Osteoblast (primary cell): ENCODE results near the gene ZDHHC5. TPM values are rescaled to one million over a fixed set of nuclear protein-coding genes. Genes with fewer than 3 reads are reported as not detected.
"Not testable (repeated sequence)": the region's sequence is repeated elsewhere in the genome, so short reads cannot be mapped to it uniquely, and the experiment has no call there.

Experiments
- DNase-seq: peaks from one replicate; pipeline ENCODE4 v3.0.0; 2011; ENCODE audit warnings: low spot score, mixed read lengths; ENCODE audit not compliant: insufficient read length; ENCODE audit errors: missing footprints
- H2AFZ ChIP-seq: 2 replicates; pipeline ENCODE4 v1.6.0; 2011; ENCODE audit warnings: mild to moderate bottlenecking, low read length
- H3K27ac ChIP-seq: 2 replicates; pipeline ENCODE4 v1.5.1; 2011; ENCODE audit warnings: mild to moderate bottlenecking, low read depth, low read length, moderate library complexity
- H3K27me3 ChIP-seq: 2 replicates; pipeline ENCODE4 v1.6.0; 2012; ENCODE audit warnings: mild to moderate bottlenecking, control low read depth, inconsistent platforms, low read length, moderate library complexity; ENCODE audit not compliant: insufficient read depth
- H3K36me3 ChIP-seq: 2 replicates; pipeline ENCODE4 v1.5.1; 2011; ENCODE audit warnings: mild to moderate bottlenecking, low read length, control low read depth, moderate library complexity; ENCODE audit not compliant: insufficient read depth
- H3K4me1 ChIP-seq: 2 replicates; pipeline ENCODE4 v1.5.1; 2011; ENCODE audit warnings: mild to moderate bottlenecking, low read length, control low read depth, moderate library complexity; ENCODE audit not compliant: insufficient read depth
- H3K4me2 ChIP-seq: 2 replicates; pipeline ENCODE4 v1.6.0; 2011; ENCODE audit warnings: mild to moderate bottlenecking, low read length; ENCODE audit not compliant: insufficient read depth
- H3K4me3 ChIP-seq: fragments of 200-600 bp; sonication (generic); 3 replicates; pipeline ENCODE4 v1.5.1; 2012; ENCODE audit warnings: mild to moderate bottlenecking, low read length, inconsistent platforms; ENCODE audit not compliant: insufficient read depth
- H3K79me2 ChIP-seq: 2 replicates; pipeline ENCODE4 v1.6.0; 2012; ENCODE audit warnings: mild to moderate bottlenecking, low read length, control low read depth, inconsistent platforms; ENCODE audit not compliant: insufficient read depth
- H3K9me3 ChIP-seq: 2 replicates; pipeline ENCODE4 v1.5.1; 2011; ENCODE audit warnings: low read depth, low read length, control low read depth
- H4K20me1 ChIP-seq: 2 replicates; pipeline ENCODE4 v1.6.0; 2012; ENCODE audit warnings: mild to moderate bottlenecking, low read length, control low read depth; ENCODE audit not compliant: insufficient read depth
- CTCF ChIP-seq: IDR thresholded peaks from 2 replicates; pipeline ENCODE4 v1.5.1; 2011; ENCODE audit warnings: mild to moderate bottlenecking, low read depth, low read length, moderate library complexity; ENCODE audit errors: extremely low read depth
- total RNA-seq: library from RNA; depleted of rRNA; stranded (reverse); fragments of >200 nt; gene quantifications from 2 replicates; pipeline ENCODE4 v1.2.3, GENCODE V29; 2012

The ZDHHC5 gene
- total RNA-seq, 1 donor = 48.9 TPM

DNA sequence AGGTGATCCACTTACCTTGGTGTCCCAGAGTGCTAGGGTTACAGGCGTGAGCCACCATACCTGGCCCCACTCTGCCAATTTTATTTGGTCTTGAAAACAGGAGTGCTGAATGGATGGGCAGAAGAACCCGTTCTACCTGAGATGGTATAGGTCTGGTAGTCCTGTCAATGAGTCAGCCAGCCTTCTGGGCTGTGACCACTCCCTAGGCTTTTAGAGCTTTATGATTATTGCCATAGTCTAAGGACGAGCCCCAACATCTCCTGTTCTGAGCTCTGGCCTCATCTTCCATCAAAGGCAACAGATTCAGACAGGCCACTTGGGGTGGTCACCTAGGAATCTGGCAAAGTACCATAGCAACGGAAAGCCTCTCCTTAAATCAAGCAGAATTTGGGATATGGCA is 11.5 kb downstream of the ZDHHC5 start:
- no peak overlapping the region for H3K27ac ChIP-seq
- H3K9me3 ChIP-seq = no peaks in the 10 kb centered on the region
- peaks cover 37% of the 10 kb centered on the region for H3K36me3 ChIP-seq
- DNase-seq = no peak
- H3K4me3 ChIP-seq = no peak overlapping the region
- H3K4me1 ChIP-seq = peaks cover 16% of the 10 kb centered on the region
- peaks cover 44% of the 10 kb centered on the region for H4K20me1 ChIP-seq
- TF ChIP-seq CTCF = no peak
- H3K27me3 ChIP-seq = no peaks in the 10 kb centered on the region
- H3K79me2 ChIP-seq = peaks cover 89% of the 10 kb centered on the region
- no peak overlapping the region for H3K4me2 ChIP-seq
- H2AFZ ChIP-seq = no peak overlapping the region

DNA sequence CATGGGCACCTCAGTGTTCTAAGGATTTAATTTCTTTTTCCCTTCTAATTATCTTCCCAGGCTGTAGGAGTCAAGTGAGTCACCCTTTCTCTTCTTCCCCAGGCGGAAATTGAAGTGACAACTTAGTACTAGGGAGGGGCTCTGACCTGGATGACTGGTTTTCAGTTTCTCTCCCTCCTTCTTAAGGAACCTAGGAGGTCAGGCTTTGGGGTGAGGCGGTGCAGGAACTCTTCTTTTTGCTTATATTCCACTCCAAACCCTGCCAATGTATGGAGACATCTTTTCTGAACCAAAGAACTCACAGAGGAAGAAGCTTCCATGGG is 12.6 kb downstream of the ZDHHC5 start:
- peak; percentile 55 for DNase-seq
- no peaks in the 10 kb centered on the region for H3K9me3 ChIP-seq
- H4K20me1 ChIP-seq = peaks cover 42% of the 10 kb centered on the region
- no peak overlapping the region for H3K4me3 ChIP-seq
- peak overlapping the region; percentile 25 for H3K4me2 ChIP-seq
- no peak for TF ChIP-seq CTCF
- H3K27ac ChIP-seq = peak overlapping the region; percentile 30
- peaks cover 89% of the 10 kb centered on the region for H3K79me2 ChIP-seq
- peaks cover 38% of the 10 kb centered on the region for H3K36me3 ChIP-seq
- peaks cover 16% of the 10 kb centered on the region for H3K4me1 ChIP-seq
- no peak overlapping the region for H2AFZ ChIP-seq
- no peaks in the 10 kb centered on the region for H3K27me3 ChIP-seq

DNA sequence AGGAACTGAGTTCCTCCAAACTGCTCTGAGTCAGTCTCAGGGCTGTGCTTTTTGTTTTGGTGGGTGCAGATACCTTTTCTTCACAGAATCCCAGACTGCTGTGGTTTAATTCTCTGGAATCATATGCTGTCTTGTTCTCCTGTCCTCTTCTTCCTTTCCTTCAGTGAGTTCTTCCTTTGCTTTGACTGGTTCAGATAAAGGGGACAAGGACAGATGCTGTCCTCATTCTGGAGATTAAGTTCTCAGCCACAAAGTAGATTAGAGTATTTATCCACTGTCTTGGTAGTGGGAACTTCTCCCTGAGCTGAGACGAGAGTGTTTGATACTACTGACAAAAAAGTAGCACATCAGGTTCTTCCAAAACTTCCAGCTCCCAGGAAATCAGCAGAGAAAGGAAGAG is 13.3 kb downstream of the ZDHHC5 start:
- Histone ChIP-seq H3K4me1 (peaks cover 16% of the 10 kb centered on the region), H3K27me3 (no peaks in the 10 kb centered on the region), H3K9me3 (no peaks in the 10 kb centered on the region), H4K20me1 (peaks cover 35% of the 10 kb centered on the region), H2AFZ (no peak overlapping the region), H3K79me2 (peaks cover 88% of the 10 kb centered on the region), H3K27ac (peak overlapping the region; percentile 30), H3K4me3 (no peak overlapping the region), H3K36me3 (peaks cover 40% of the 10 kb centered on the region), H3K4me2 (no peak overlapping the region)
- TF ChIP-seq CTCF = no peak
- no peak for DNase-seq

GRCh38 chr11:57690474-57690873 is 22.6 kb downstream of the ZDHHC5 start:
- H3K4me2 ChIP-seq, H3K4me1 ChIP-seq, H3K4me3 ChIP-seq, H2AFZ ChIP-seq, H4K20me1 ChIP-seq, H3K27ac ChIP-seq, DNase-seq, H3K9me3 ChIP-seq, H3K27me3 ChIP-seq: not testable (repeated sequence)
- Histone ChIP-seq H3K36me3 (peaks cover 65% of the 10 kb centered on the region), H3K79me2 (peaks cover 21% of the 10 kb centered on the region)
